Measurements from ENCODE around the gene FAM163B.

GRCh38 chr9:133607381-133607780, 1.8 kb downstream of the FAM163B start:
- TF ChIP-seq CTCF (conservative IDR thresholded peaks at IDR 0.05 in 1 of 2, IDR thresholded peaks at IDR 0.05 in 1 of 2; ENCODE audit: extremely low read depth in 1 of 2, insufficient read depth in 1 of 2, low read depth in 1 of 2, low read length in 2 of 2) (no peak), EZH2 (IDR thresholded peaks at IDR 0.05; ENCODE audit: borderline replicate concordance, low read length) (no peak)

Data from mammary epithelial cell (primary cell).